HL-60 (cell line): ENCODE measurements around the gene HYDIN.
"Not testable (repeated sequence)": the region's sequence is repeated elsewhere in the genome, so short reads cannot be mapped to it uniquely, and the experiment has no call there.

Experiments used
- GABPA ChIP-seq: IDR thresholded peaks from 2 replicates; pipeline ENCODE4 v1.6.1; 2012; ENCODE audit warnings: low read depth
- POLR2AphosphoS5 ChIP-seq: IDR thresholded peaks from 2 replicates; pipeline ENCODE4 v1.6.1; 2012; ENCODE audit warnings: low read depth
- SPI1 ChIP-seq: IDR thresholded peaks from 2 replicates; pipeline ENCODE4 v1.6.1; 2012; ENCODE audit warnings: low read depth, mild to moderate bottlenecking, borderline replicate concordance
- TF ChIP-seq, protein P1 (sequence below): IDR thresholded peaks from one replicate; pipeline ENCODE4 v1.5.1; 2011; ENCODE audit warnings: low read length, control low read depth, inconsistent platforms; ENCODE audit not compliant: insufficient read depth
- TF ChIP-seq, protein P2 (sequence below): IDR thresholded peaks from 2 replicates; pipeline ENCODE4 v1.6.1; 2012; ENCODE audit warnings: low read depth; ENCODE audit not compliant: insufficient replicate concordance

DNA sequence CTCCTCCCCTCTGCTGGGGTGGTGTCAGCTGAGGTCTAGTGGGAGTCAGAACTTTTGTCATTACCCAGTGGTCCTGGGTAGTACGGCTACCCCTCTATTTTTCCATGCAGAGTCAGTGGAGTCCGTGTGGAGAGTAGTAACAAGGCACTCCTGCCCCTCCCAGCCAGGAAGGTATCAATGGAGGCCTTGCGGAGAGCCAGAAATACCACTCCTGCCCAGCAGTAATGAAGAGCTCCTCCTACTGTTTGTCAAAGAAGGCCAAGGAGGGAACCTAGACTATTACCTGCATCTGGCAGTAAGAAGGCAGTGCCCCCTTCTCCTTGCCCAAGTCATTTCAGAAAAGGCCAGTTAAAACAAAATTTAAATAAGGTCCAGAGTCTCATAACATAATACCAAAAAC, 262.2 kb downstream of the HYDIN start:
- TF ChIP-seq, protein P1, sequence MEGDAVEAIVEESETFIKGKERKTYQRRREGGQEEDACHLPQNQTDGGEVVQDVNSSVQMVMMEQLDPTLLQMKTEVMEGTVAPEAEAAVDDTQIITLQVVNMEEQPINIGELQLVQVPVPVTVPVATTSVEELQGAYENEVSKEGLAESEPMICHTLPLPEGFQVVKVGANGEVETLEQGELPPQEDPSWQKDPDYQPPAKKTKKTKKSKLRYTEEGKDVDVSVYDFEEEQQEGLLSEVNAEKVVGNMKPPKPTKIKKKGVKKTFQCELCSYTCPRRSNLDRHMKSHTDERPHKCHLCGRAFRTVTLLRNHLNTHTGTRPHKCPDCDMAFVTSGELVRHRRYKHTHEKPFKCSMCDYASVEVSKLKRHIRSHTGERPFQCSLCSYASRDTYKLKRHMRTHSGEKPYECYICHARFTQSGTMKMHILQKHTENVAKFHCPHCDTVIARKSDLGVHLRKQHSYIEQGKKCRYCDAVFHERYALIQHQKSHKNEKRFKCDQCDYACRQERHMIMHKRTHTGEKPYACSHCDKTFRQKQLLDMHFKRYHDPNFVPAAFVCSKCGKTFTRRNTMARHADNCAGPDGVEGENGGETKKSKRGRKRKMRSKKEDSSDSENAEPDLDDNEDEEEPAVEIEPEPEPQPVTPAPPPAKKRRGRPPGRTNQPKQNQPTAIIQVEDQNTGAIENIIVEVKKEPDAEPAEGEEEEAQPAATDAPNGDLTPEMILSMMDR: not testable (repeated sequence)
- not testable (repeated sequence) for TF ChIP-seq POLR2AphosphoS5, SPI1, GABPA
- TF ChIP-seq, protein P2, sequence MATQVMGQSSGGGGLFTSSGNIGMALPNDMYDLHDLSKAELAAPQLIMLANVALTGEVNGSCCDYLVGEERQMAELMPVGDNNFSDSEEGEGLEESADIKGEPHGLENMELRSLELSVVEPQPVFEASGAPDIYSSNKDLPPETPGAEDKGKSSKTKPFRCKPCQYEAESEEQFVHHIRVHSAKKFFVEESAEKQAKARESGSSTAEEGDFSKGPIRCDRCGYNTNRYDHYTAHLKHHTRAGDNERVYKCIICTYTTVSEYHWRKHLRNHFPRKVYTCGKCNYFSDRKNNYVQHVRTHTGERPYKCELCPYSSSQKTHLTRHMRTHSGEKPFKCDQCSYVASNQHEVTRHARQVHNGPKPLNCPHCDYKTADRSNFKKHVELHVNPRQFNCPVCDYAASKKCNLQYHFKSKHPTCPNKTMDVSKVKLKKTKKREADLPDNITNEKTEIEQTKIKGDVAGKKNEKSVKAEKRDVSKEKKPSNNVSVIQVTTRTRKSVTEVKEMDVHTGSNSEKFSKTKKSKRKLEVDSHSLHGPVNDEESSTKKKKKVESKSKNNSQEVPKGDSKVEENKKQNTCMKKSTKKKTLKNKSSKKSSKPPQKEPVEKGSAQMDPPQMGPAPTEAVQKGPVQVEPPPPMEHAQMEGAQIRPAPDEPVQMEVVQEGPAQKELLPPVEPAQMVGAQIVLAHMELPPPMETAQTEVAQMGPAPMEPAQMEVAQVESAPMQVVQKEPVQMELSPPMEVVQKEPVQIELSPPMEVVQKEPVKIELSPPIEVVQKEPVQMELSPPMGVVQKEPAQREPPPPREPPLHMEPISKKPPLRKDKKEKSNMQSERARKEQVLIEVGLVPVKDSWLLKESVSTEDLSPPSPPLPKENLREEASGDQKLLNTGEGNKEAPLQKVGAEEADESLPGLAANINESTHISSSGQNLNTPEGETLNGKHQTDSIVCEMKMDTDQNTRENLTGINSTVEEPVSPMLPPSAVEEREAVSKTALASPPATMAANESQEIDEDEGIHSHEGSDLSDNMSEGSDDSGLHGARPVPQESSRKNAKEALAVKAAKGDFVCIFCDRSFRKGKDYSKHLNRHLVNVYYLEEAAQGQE: not testable (repeated sequence)
